Cardiac fibroblast (primary cell): ENCODE data around the gene CRK.

ENCODE experiments used
- DNase-seq, 2 donors: peaks; one replicate each; pipeline versions ENCODE4 v3.0.0 to v3.0.0-alpha.2; 2010; ENCODE audit warnings: low read depth in 2 of 2
- H3K4me3 ChIP-seq, 2 donors: replicated peaks in 1 of 2; 1 replicate in 1 of 2; 2 replicates in 1 of 2; pipeline ENCODE4 v1.5.1; 2011; ENCODE audit warnings: low read depth in 2 of 2, low read length in 2 of 2, mild to moderate bottlenecking in 2 of 2, moderate library complexity in 1 of 2
- CTCF ChIP-seq: IDR thresholded peaks from one replicate; pipeline ENCODE4 v1.5.1; 2011; ENCODE audit warnings: low read depth, mild to moderate bottlenecking, low read length, inconsistent platforms

CRK gene

GRCh38 chr17:1486802-1487695 lies 31.0 kb upstream of the CRK start:
- DNase-seq: peak; percentile 57 to 66
- H3K4me3 ChIP-seq: no peak overlapping the region
- TF ChIP-seq CTCF: no peak

GRCh38 chr17:1485423-1486376 lies 29.7 kb upstream of the CRK start:
- TF ChIP-seq CTCF: no peak
- peak; percentile 64 to 71 for DNase-seq

GRCh38 chr17:1484676-1485422 lies 28.8 kb upstream of the CRK start:
- TF ChIP-seq CTCF: peak; percentile 26
- peak; percentile 52 to 58 for DNase-seq
- peak overlapping the region; percentile 54 to 70 for H3K4me3 ChIP-seq

More at GRCh38 chr17:1485423-1486376, 29.7 kb upstream of the CRK start:
- H3K4me3 ChIP-seq: peak overlapping the region; percentile 54 to 70

- peak overlapping the region in 1 of 2 donors; percentile 70 for H3K4me3 ChIP-seq
- DNase-seq: no peak
- TF ChIP-seq CTCF: no peak
Measured at GRCh38 chr17:1484060-1484535, 28.1 kb upstream of the CRK start.

- TF ChIP-seq CTCF: no peak
- H3K4me3 ChIP-seq: no peak overlapping the region
- no peak for DNase-seq
Measured at GRCh38 chr17:1482680-1483079, 26.6 kb upstream of the CRK start.

- no peak overlapping the region for H3K4me3 ChIP-seq
- TF ChIP-seq CTCF: no peak
- no peak for DNase-seq
Measured at GRCh38 chr17:1481736-1482135, 25.7 kb upstream of the CRK start.
